Smooth muscle cell (in vitro differentiated cells): ENCODE data around the gene EXOC3L4. TPM values are rescaled to one million over a fixed set of nuclear protein-coding genes. Genes with fewer than 3 reads are reported as not detected.

Source experiments
- DNase-seq: peaks from one replicate; lab custom pipeline; 2025; ENCODE audit not compliant: unreplicated experiment; lab: John Stamatoyannopoulos, UW
- H2AFZ ChIP-seq: fragments of 200-600 bp; sonication (generic); 2 replicates; pipeline ENCODE4 v1.6.0; 2016; ENCODE audit warnings: antibody characterized with exemption, low read depth, mild to moderate bottlenecking
- H3F3A ChIP-seq: fragments of 200-600 bp; sonication (generic); 2 replicates; pipeline ENCODE4 v1.6.0; 2017; ENCODE audit warnings: antibody characterized with exemption, low read depth
- H3K27ac ChIP-seq: fragments of 200-600 bp; sonication (generic); 2 replicates; pipeline ENCODE4 v1.5.1; 2016; ENCODE audit warnings: low read depth, mild to moderate bottlenecking
- H3K27me3 ChIP-seq: fragments of 200-600 bp; sonication (generic); 2 replicates; pipeline ENCODE4 v1.6.1; 2016; ENCODE audit warnings: low read depth, mild to moderate bottlenecking
- H3K36me3 ChIP-seq: fragments of 200-600 bp; sonication (generic); 2 replicates; pipeline ENCODE4 v1.5.1; 2016; ENCODE audit warnings: low read depth
- H3K4me1 ChIP-seq: fragments of 200-600 bp; sonication (generic); 2 replicates; pipeline ENCODE4 v1.5.1; 2016; ENCODE audit warnings: low read depth
- H3K4me2 ChIP-seq: fragments of 200-600 bp; sonication (generic); 2 replicates; pipeline ENCODE4 v1.6.0; 2016; ENCODE audit warnings: mild to moderate bottlenecking
- H3K4me3 ChIP-seq: fragments of 200-600 bp; sonication (generic); 2 replicates; pipeline ENCODE4 v1.5.1; 2016; ENCODE audit warnings: mild to moderate bottlenecking
- H3K79me2 ChIP-seq: fragments of 200-600 bp; sonication (generic); 2 replicates; pipeline ENCODE4 v1.6.0; 2016; ENCODE audit warnings: low read depth, mild to moderate bottlenecking
- H3K9ac ChIP-seq: fragments of 200-600 bp; sonication (generic); 2 replicates; pipeline ENCODE4 v1.6.0; 2016; ENCODE audit warnings: low read depth
- H3K9me3 ChIP-seq: fragments of 200-600 bp; sonication (generic); replicated peaks from 2 replicates; pipeline ENCODE4 v1.5.1; 2016; ENCODE audit warnings: low read depth
- H4K20me1 ChIP-seq: fragments of 200-600 bp; sonication (generic); 2 replicates; pipeline ENCODE4 v1.6.0; 2016; ENCODE audit warnings: low read depth
- WGBS: methylation state at CpG from one replicate; pipeline ENCODE4 v1.1.7; 2016; ENCODE audit warnings: low lambda C conversion rate; 5-methylcytosine and 5-hydroxymethylcytosine counted together
- polyA plus RNA-seq: library from polyadenylated mRNA; unstranded; fragments of >200 nt; fragmentation: Nextera tagmentation; extraction: Ambion mirVana; gene quantifications from 2 replicates; pipeline ENCODE4 v1.2.1, GENCODE V29; 2016
- total RNA-seq: library from RNA; depleted of rRNA; stranded (reverse); fragments of >200 nt; gene quantifications from 2 replicates; pipeline ENCODE4 v1.2.3, GENCODE V29; 2014
- TF ChIP-seq, protein P1 (sequence below): fragments of 200-600 bp; sonication (generic); IDR thresholded peaks from 2 replicates; pipeline ENCODE4 v1.5.1; 2017; ENCODE audit warnings: borderline replicate concordance, mild to moderate bottlenecking, antibody characterized with exemption; ENCODE audit not compliant: insufficient read depth, poor library complexity, severe bottlenecking

The EXOC3L4 gene
- total and polyA plus RNA-seq, 2 experiments from 2014 or later: not detected

GRCh38 chr14:103136388-103137271 lies 42.1 kb downstream of the EXOC3L4 start:
- H2AFZ ChIP-seq: no peak overlapping the region
- peaks cover 28% of the 10 kb centered on the region for H3F3A ChIP-seq
- H4K20me1 ChIP-seq: no peaks in the 10 kb centered on the region
- H3K4me2 ChIP-seq: peak overlapping the region; percentile 73
- no peaks in the 10 kb centered on the region for H3K9me3 ChIP-seq
- 19% methylated on average over 20 of the region's 20 CpGs for WGBS
- no peak for DNase-seq
- no peaks in the 10 kb centered on the region for H3K79me2 ChIP-seq
- no peak overlapping the region for H3K4me3 ChIP-seq
- no peaks in the 10 kb centered on the region for H3K36me3 ChIP-seq
- no peaks in the 10 kb centered on the region for H3K27me3 ChIP-seq
- TF ChIP-seq, protein P1, sequence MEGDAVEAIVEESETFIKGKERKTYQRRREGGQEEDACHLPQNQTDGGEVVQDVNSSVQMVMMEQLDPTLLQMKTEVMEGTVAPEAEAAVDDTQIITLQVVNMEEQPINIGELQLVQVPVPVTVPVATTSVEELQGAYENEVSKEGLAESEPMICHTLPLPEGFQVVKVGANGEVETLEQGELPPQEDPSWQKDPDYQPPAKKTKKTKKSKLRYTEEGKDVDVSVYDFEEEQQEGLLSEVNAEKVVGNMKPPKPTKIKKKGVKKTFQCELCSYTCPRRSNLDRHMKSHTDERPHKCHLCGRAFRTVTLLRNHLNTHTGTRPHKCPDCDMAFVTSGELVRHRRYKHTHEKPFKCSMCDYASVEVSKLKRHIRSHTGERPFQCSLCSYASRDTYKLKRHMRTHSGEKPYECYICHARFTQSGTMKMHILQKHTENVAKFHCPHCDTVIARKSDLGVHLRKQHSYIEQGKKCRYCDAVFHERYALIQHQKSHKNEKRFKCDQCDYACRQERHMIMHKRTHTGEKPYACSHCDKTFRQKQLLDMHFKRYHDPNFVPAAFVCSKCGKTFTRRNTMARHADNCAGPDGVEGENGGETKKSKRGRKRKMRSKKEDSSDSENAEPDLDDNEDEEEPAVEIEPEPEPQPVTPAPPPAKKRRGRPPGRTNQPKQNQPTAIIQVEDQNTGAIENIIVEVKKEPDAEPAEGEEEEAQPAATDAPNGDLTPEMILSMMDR: no peak
- H3K27ac ChIP-seq: peak overlapping the region; percentile 96
- peaks cover 25% of the 10 kb centered on the region for H3K4me1 ChIP-seq
- peak overlapping the region; percentile 84 for H3K9ac ChIP-seq

DNA sequence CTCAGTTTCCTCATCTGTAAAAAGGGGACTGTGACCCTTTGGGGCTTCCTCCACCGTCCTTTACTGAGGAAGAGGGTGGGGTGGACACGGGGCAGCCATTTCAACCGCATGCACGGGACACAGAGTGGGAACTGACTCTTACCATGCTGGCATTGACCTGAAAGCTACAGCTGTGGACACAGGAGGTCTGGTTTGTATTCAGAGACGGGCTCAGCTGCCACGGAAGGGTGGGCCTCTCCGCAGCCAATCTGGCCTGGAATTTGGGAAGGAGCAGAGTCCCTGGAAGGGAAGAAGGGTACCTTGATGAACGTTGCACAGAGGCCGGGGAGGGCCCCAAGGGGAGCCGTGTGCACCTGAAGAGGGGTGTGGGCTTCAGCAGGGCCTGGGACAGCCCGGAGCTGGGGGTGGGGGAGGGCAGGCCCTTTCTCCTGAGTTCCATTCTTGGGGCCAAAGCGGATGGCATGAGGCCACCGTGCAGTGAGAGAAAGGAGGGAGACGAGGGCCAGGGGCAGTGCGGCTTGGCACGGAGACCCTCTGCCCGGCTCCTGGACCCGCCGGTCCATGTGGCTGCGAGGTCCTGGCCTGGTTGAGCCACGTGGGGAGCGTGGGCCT lies 43.3 kb downstream of the EXOC3L4 start:
- Histone ChIP-seq H3F3A (peaks cover 28% of the 10 kb centered on the region), H4K20me1 (no peaks in the 10 kb centered on the region), H3K9ac (no peak overlapping the region), H3K9me3 (no peaks in the 10 kb centered on the region), H3K36me3 (no peaks in the 10 kb centered on the region), H3K4me2 (peak overlapping the region; percentile 73), H3K27me3 (no peaks in the 10 kb centered on the region), H3K27ac (peak overlapping the region; percentile 96), H3K79me2 (no peaks in the 10 kb centered on the region), H2AFZ (no peak overlapping the region), H3K4me1 (peaks cover 25% of the 10 kb centered on the region), H3K4me3 (no peak overlapping the region)
- no peak for DNase-seq
- TF ChIP-seq, protein P1: no peak
- 77% methylated on average over 22 of the region's 22 CpGs for WGBS

- peak overlapping the region; percentile 96 for H3K27ac ChIP-seq
- no peaks in the 10 kb centered on the region for H3K9me3 ChIP-seq
- H3K27me3 ChIP-seq: no peaks in the 10 kb centered on the region
- TF ChIP-seq, protein P1: no peak
- H3F3A ChIP-seq: peaks cover 28% of the 10 kb centered on the region
- H3K4me2 ChIP-seq: peak overlapping the region; percentile 80
- peak overlapping the region; percentile 27 for H3K4me3 ChIP-seq
- no peak for DNase-seq
- no peaks in the 10 kb centered on the region for H3K79me2 ChIP-seq
- WGBS: 54% methylated on average over 37 of the region's 66 CpGs
- H3K36me3 ChIP-seq: no peaks in the 10 kb centered on the region
- no peaks in the 10 kb centered on the region for H4K20me1 ChIP-seq
- H3K4me1 ChIP-seq: peaks cover 25% of the 10 kb centered on the region
- peak overlapping the region; percentile 70 for H2AFZ ChIP-seq
- peak overlapping the region; percentile 13 for H3K9ac ChIP-seq
Observed at GRCh38 chr14:103138301-103139131, 44.0 kb downstream of the EXOC3L4 start.
